HCT116 (cell line): ENCODE results near the gene LRRC70. TPM values are rescaled to one million over a fixed set of nuclear protein-coding genes. Genes with fewer than 3 reads are reported as not detected.
"Not testable (repeated sequence)": the region's sequence is repeated elsewhere in the genome, so short reads cannot be mapped to it uniquely, and the experiment has no call there.

Experiments
- ATAC-seq: fragments of 200-7000 bp; cut with Tn5 transposase; 2 replicates; pipeline ENCODE4 v1.9.1; 2020; ENCODE audit warnings: mild to moderate bottlenecking, moderate library complexity
- BruUV-seq: library from RNA; stranded (reverse); fragments of 400-500 nt; replicated peaks from 2 replicates; lab custom pipeline; 2021; lab: Mats Ljungman, UMichigan
- CTCF ChIA-PET: fragments of 300-600 bp; sonication (Branson Sonifier 250); formaldehyde crosslinking; loops from one replicate; lab custom pipeline; 2021; ENCODE audit warnings: antibody characterized with exemption; lab: Charles Lee
- POLR2A ChIA-PET: fragments of 300-600, 350-600 bp; sonication (Branson Sonifier 250); formaldehyde crosslinking; loops from one replicate; lab custom pipeline; 2021; ENCODE audit warnings: antibody characterized with exemption; lab: Charles Lee
- RAD21 ChIA-PET, 2 experiments: fragments of 300-600 bp; sonication (Branson Sonifier 250); formaldehyde crosslinking; loops; one replicate each; lab custom pipeline; 2023; ENCODE audit warnings: low total read pairs in 2 of 2; ENCODE audit not compliant: uncharacterized antibody in 2 of 2, unreplicated experiment in 2 of 2, low non-redundant PET in 1 of 2; lab: Charles Lee
- DNase-seq: peaks from one replicate; pipeline ENCODE4 v3.0.0-alpha.2; 2010; ENCODE audit warnings: low read depth, low spot score
- H2AFZ ChIP-seq: fragments of 200-600 bp; shearing (Covaris generic), sonication (generic); 2 replicates; pipeline ENCODE4 v1.6.1; 2017; ENCODE audit warnings: low read depth, mixed run types, mixed read lengths, antibody characterized with exemption, low read length; ENCODE audit not compliant: poor library complexity, severe bottlenecking
- H3K27ac ChIP-seq: 2 replicates; pipeline ENCODE4 v1.5.1; 2012; ENCODE audit warnings: low read depth, low read length
- H3K27me3 ChIP-seq: fragments of 200-600 bp; sonication (generic); 2 replicates; pipeline ENCODE4 v1.6.1; 2016; ENCODE audit warnings: mixed run types, low read length, mixed read lengths; ENCODE audit not compliant: insufficient read depth
- H3K36me3 ChIP-seq, 2 experiments: fragments of 200-500 bp in 1 of 2; fragments of 200-600 bp in 1 of 2; sonication (Bioruptor generic) in 1 of 2; sonication (generic) in 1 of 2; 2 replicates each; pipeline versions ENCODE4 v1.5.1 to v1.6.1; 2014 to 2016; ENCODE audit warnings: low read length in 2 of 2, inconsistent platforms in 1 of 2, mixed read lengths in 1 of 2, mixed run types in 1 of 2; ENCODE audit not compliant: insufficient read depth in 2 of 2, control insufficient read depth in 1 of 2
- H3K4me1 ChIP-seq, 2 experiments: fragments of 200-600 bp in 1 of 2; sonication (generic) in 1 of 2; 2 replicates each; pipeline versions ENCODE4 v1.5.1 to v1.6.1; 2012 to 2017; ENCODE audit warnings: low read length in 2 of 2, inconsistent platforms in 1 of 2, mild to moderate bottlenecking in 1 of 2, mixed read lengths in 1 of 2, mixed run types in 1 of 2, moderate library complexity in 1 of 2; ENCODE audit not compliant: insufficient read depth in 2 of 2, control insufficient read depth in 1 of 2
- H3K4me2 ChIP-seq: fragments of 200-600 bp; sonication (generic); 2 replicates; pipeline ENCODE4 v1.6.1; 2017; ENCODE audit warnings: mixed run types, low read length, mixed read lengths
- H3K4me3 ChIP-seq, 2 experiments: fragments of 200-600 bp in 1 of 2; sonication (generic) in 1 of 2; replicated peaks in 1 of 2; 2 replicates each; pipeline ENCODE4 v1.5.1; 2011 to 2016; ENCODE audit warnings: low read length in 2 of 2, control low read depth in 1 of 2, low read depth in 1 of 2, mild to moderate bottlenecking in 1 of 2, mixed read lengths in 1 of 2, mixed run types in 1 of 2
- H3K79me2 ChIP-seq: fragments of 200-600 bp; sonication (generic); 2 replicates; pipeline ENCODE4 v1.6.1; 2017; ENCODE audit warnings: mild to moderate bottlenecking, mixed run types, low read length, moderate library complexity, mixed read lengths; ENCODE audit not compliant: insufficient read depth
- H3K9ac ChIP-seq: fragments of 200-600 bp; sonication (generic); 2 replicates; pipeline ENCODE4 v1.6.1; 2016; ENCODE audit warnings: low read length, mixed read lengths
- H3K9me2 ChIP-seq: fragments of 200-600 bp; sonication (generic), shearing (Covaris generic); 2 replicates; pipeline ENCODE4 v1.6.1; 2017; ENCODE audit warnings: mixed run types, mild to moderate bottlenecking, moderate library complexity; ENCODE audit not compliant: insufficient read depth
- H3K9me3 ChIP-seq, 2 experiments: fragments of 200-500 bp in 1 of 2; fragments of 200-600 bp in 1 of 2; sonication (Bioruptor generic) in 1 of 2; sonication (generic) in 1 of 2; 2 replicates each; pipeline ENCODE4 v1.6.1; 2014 to 2017; ENCODE audit warnings: low read length in 2 of 2, mixed read lengths in 2 of 2, inconsistent platforms in 1 of 2, low read depth in 1 of 2, mild to moderate bottlenecking in 1 of 2, mixed run types in 1 of 2, moderate library complexity in 1 of 2; ENCODE audit not compliant: control insufficient read depth in 1 of 2, insufficient read depth in 1 of 2
- H4K20me1 ChIP-seq: fragments of 200-600 bp; sonication (generic), shearing (Covaris generic); 2 replicates; pipeline ENCODE4 v1.6.1; 2017; ENCODE audit warnings: mixed run types, mild to moderate bottlenecking, moderate library complexity; ENCODE audit not compliant: insufficient read depth
- CBX3 ChIP-seq: IDR thresholded peaks from 2 replicates; pipeline ENCODE4 v1.6.1; 2012; ENCODE audit warnings: low read depth
- CEBPB ChIP-seq: IDR thresholded peaks from 2 replicates; pipeline ENCODE4 v1.6.1; 2012; ENCODE audit warnings: low read depth
- EZH2 ChIP-seq: fragments of 200-600 bp; sonication (generic); IDR thresholded peaks from 2 replicates; pipeline ENCODE4 v1.6.1; 2017; ENCODE audit warnings: antibody characterized with exemption, mixed run types
- FOSL1 ChIP-seq: IDR thresholded peaks from 2 replicates; pipeline ENCODE4 v1.6.1; 2012; ENCODE audit warnings: low read depth
- JUND ChIP-seq: IDR thresholded peaks from 2 replicates; pipeline ENCODE4 v1.6.1; 2012
- POLR2A ChIP-seq: IDR thresholded peaks from 2 replicates; pipeline ENCODE4 v1.7.0; 2011; ENCODE audit warnings: borderline replicate concordance; ENCODE audit not compliant: insufficient read depth, insufficient read length; ENCODE audit errors: extremely low read depth
- POLR2AphosphoS5 ChIP-seq: IDR thresholded peaks from 2 replicates; pipeline ENCODE4 v1.6.1; 2011; ENCODE audit warnings: mild to moderate bottlenecking, low read depth, low read length, moderate library complexity
- SIN3A ChIP-seq: IDR thresholded peaks from 2 replicates; pipeline ENCODE4 v1.6.1; 2012; ENCODE audit warnings: low read depth
- YY1 ChIP-seq: IDR thresholded peaks from 2 replicates; pipeline ENCODE4 v1.6.1; 2011; ENCODE audit warnings: low read length, low read depth, moderate library complexity, mild to moderate bottlenecking; ENCODE audit not compliant: insufficient replicate concordance; ENCODE audit errors: extremely low read depth
- intact Hi-C: fragments of 100-400 bp; cut with micrococcal nuclease; formaldehyde crosslinking; loops from 2 replicates; pipeline ENCODE4 v1.10.0; 2022
- total RNA-seq: library from RNA; stranded (reverse); gene quantifications from one replicate; pipeline ENCODE4 v1.2.1, GENCODE V29; 2021; ENCODE audit not compliant: unreplicated experiment
- TF ChIP-seq, protein P1 (sequence below): IDR thresholded peaks from 2 replicates; pipeline ENCODE4 v1.6.1; 2012
- TF ChIP-seq, protein P2 (sequence below): IDR thresholded peaks from 2 replicates; pipeline ENCODE4 v1.6.1; 2012; ENCODE audit warnings: low read depth
- TF ChIP-seq, protein P3 (sequence below): IDR thresholded peaks from 2 replicates; pipeline ENCODE4 v1.6.1; 2012

Gene LRRC70
- total RNA-seq, 1 experiment from 2014 or later, result 0.37 TPM

DNA sequence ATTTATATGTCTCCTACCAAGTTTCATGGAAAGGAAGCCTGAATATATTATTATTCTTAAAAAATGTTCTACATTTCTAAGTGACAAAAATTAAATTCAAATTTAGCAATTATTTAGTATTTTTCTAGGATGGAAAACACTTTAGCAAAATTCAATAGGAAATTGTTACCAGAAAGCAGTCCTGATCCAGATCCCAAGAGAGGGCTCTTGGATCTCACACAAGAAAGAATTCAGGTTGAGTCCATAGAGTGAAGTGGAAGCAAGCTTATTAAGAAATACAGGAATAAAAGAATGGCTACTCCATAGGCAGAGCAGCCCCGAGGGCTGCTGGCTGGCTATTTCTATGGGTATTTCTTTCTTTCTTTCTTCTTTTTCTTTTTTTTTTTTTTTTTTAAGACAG lies 44.7 kb downstream of the LRRC70 start:
- Histone ChIP-seq H3K36me3 (peaks cover 0 to 7% of the 10 kb centered on the region in 2 experiments; a peak in 2 of 4 replicates), H3K4me2 (no peak overlapping the region), H3K4me1 (no peaks in the 10 kb centered on the region), H3K9ac (no peak overlapping the region), H4K20me1 (no peaks in the 10 kb centered on the region), H3K9me3 (no peaks in the 10 kb centered on the region), H3K9me2 (no peaks in the 10 kb centered on the region), H2AFZ (no peak overlapping the region), H3K27me3 (no peaks in the 10 kb centered on the region), H3K4me3 (no peak overlapping the region), H3K79me2 (no peaks in the 10 kb centered on the region), H3K27ac (no peak overlapping the region)
- intact Hi-C loops, result no loop called here
- ChIA-PET CTCF (no interaction called here), RAD21 (no interaction called here), POLR2A (no interaction called here)
- DNase-seq, result no peak
- no TSS peak for BruUV-seq
- ATAC-seq, result no peak
- TF ChIP-seq POLR2A (no peak), SIN3A (no peak), JUND (no peak), CBX3 (no peak), FOSL1 (no peak), POLR2AphosphoS5 (no peak), EZH2 (no peak), CEBPB (no peak), YY1 (no peak)
- TF ChIP-seq, protein P1, sequence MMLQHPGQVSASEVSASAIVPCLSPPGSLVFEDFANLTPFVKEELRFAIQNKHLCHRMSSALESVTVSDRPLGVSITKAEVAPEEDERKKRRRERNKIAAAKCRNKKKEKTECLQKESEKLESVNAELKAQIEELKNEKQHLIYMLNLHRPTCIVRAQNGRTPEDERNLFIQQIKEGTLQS, result no peak
- TF ChIP-seq, protein P2, sequence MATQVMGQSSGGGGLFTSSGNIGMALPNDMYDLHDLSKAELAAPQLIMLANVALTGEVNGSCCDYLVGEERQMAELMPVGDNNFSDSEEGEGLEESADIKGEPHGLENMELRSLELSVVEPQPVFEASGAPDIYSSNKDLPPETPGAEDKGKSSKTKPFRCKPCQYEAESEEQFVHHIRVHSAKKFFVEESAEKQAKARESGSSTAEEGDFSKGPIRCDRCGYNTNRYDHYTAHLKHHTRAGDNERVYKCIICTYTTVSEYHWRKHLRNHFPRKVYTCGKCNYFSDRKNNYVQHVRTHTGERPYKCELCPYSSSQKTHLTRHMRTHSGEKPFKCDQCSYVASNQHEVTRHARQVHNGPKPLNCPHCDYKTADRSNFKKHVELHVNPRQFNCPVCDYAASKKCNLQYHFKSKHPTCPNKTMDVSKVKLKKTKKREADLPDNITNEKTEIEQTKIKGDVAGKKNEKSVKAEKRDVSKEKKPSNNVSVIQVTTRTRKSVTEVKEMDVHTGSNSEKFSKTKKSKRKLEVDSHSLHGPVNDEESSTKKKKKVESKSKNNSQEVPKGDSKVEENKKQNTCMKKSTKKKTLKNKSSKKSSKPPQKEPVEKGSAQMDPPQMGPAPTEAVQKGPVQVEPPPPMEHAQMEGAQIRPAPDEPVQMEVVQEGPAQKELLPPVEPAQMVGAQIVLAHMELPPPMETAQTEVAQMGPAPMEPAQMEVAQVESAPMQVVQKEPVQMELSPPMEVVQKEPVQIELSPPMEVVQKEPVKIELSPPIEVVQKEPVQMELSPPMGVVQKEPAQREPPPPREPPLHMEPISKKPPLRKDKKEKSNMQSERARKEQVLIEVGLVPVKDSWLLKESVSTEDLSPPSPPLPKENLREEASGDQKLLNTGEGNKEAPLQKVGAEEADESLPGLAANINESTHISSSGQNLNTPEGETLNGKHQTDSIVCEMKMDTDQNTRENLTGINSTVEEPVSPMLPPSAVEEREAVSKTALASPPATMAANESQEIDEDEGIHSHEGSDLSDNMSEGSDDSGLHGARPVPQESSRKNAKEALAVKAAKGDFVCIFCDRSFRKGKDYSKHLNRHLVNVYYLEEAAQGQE, result no peak
- TF ChIP-seq, protein P3, sequence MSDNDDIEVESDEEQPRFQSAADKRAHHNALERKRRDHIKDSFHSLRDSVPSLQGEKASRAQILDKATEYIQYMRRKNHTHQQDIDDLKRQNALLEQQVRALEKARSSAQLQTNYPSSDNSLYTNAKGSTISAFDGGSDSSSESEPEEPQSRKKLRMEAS, result no peak

DNA sequence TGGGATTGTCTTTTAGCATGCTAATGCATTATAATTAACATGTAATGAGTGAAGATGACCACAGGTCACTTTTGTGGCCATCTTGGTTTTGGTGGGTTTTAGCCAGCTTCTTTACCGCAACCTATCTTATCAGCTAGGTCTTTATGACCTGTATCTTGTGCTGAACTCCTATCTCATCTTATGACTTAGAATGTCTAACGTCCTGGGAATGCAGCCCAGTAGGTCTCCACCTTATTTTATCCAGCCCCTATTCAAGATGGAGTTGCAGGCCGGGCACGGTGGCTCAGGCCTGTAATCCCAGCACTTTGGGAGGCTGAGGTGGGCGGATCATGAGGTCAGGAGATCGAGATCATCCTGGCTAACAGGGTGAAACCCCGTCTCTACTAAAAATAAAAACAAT lies 45.8 kb downstream of the LRRC70 start:
- H3K4me1 ChIP-seq, RAD21 ChIA-PET, POLR2A ChIA-PET, H3K9me3 ChIP-seq, DNase-seq, H2AFZ ChIP-seq, H3K27me3 ChIP-seq, BruUV-seq, CTCF ChIA-PET, H3K9ac ChIP-seq, H3K79me2 ChIP-seq, H3K9me2 ChIP-seq, ATAC-seq, H3K4me2 ChIP-seq, intact Hi-C loops, H3K4me3 ChIP-seq, H4K20me1 ChIP-seq, H3K27ac ChIP-seq: not testable (repeated sequence)
- H3K36me3 ChIP-seq, result peaks cover 0 to 12% of the 10 kb centered on the region in 2 experiments; a peak in 2 of 4 replicates
